ENCODE data around the gene TRIM65. TPM values are rescaled to one million over a fixed set of nuclear protein-coding genes. Genes with fewer than 3 reads are reported as not detected.

Gene TRIM65
- total and polyA plus RNA-seq, 2 of the 13 experiments (the other 11 are each of a cell fraction or from before 2014, with no cell fraction given) = 10.3 to 22.4 TPM

- TF ChIP-seq HMGXB3 (CRISPR knock-in tag; IDR thresholded peaks at IDR 0.05; ENCODE audit: borderline replicate concordance) (peak; percentile 94), GMEB2 (CRISPR knock-in tag; IDR thresholded peaks at IDR 0.05; ENCODE audit: low read depth) (peak; percentile 80), ZNF17 (CRISPR knock-in tag; IDR thresholded peaks at IDR 0.05) (no peak; the same call in 1 of the 2 replicates), TRIM22 (IDR thresholded peaks at IDR 0.05) (no peak), PREB (CRISPR knock-in tag; IDR thresholded peaks at IDR 0.05) (no peak), CREM (IDR thresholded peaks at IDR 0.05) (peak; percentile 98), CREM (CRISPR knock-in tag; IDR thresholded peaks at IDR 0.05) (no peak), RNF2 (conservative IDR thresholded peaks at IDR 0.05; ENCODE audit: low read depth) (0 out of 2 replicates have a peak, but pooled peaks have one; percentile 31), RARG (CRISPR knock-in tag; IDR thresholded peaks at IDR 0.05; ENCODE audit: low read depth) (no peak), ZFP36 (IDR thresholded peaks at IDR 0.05; ENCODE audit: borderline replicate concordance, low read depth, low read length, partially characterized antibody) (no peak), ZHX2 (IDR thresholded peaks at IDR 0.05; ENCODE audit: low read depth) (peak; percentile 32; the same call in 1 of the 2 replicates), ZHX2 (CRISPR knock-in tag; IDR thresholded peaks at IDR 0.05; ENCODE audit: borderline replicate concordance) (peak; percentile 29; the same call in 1 of the 2 replicates), THYN1 (CRISPR knock-in tag; IDR thresholded peaks at IDR 0.05; ENCODE audit: borderline replicate concordance, low read depth) (no peak), AHR (CRISPR knock-in tag; IDR thresholded peaks at IDR 0.05) (peak; percentile 68; the same call in 1 of the 2 replicates)
Observed at GRCh38 chr17:75855310-75856061, 41.3 kb downstream of the TRIM65 start, which contains the start of gene WBP2 (continued).

Measured in HepG2 (cell line).